NB4 (cell line): Measurements from ENCODE around the gene PARL.

ENCODE experiments used
- CTCF ChIP-seq: IDR thresholded peaks from one replicate; pipeline ENCODE4 v1.5.1; 2012; ENCODE audit warnings: low read depth, low read length
- POLR2A ChIP-seq: IDR thresholded peaks from 2 replicates; pipeline ENCODE4 v1.6.1; 2011; ENCODE audit warnings: mild to moderate bottlenecking; ENCODE audit not compliant: insufficient read length; ENCODE audit errors: extremely low read depth

GRCh38 chr3:183930086-183930485 is 45.4 kb upstream of the PARL start:
- TF ChIP-seq CTCF (no peak), POLR2A (no peak)
